22Rv1 (cell line): ENCODE measurements around the gene RABL2B.
"Not testable (repeated sequence)": the region's sequence is repeated elsewhere in the genome, so short reads cannot be mapped to it uniquely, and the experiment has no call there.

ENCODE experiments used
- H3K27ac ChIP-seq: fragments of 450-650 bp; 2 replicates; pipeline ENCODE4 v1.5.1; 2017
- CTCF ChIP-seq: fragments of 450-650 bp; IDR thresholded peaks from 2 replicates; pipeline ENCODE4 v1.5.1; 2017; ENCODE audit warnings: mild to moderate bottlenecking

RABL2B gene

GRCh38 chr22:50783033-50783879 is at the start of gene RABL2B:
Gene RABL2B (minus strand): TSS chr22:50783636. CDS start chr22:50782294, 1,342 bp downstream.
- not testable (repeated sequence) for H3K27ac ChIP-seq

GRCh38 chr22:50786936-50787335 is 3.5 kb upstream of the RABL2B start:
- H3K27ac ChIP-seq = not testable (repeated sequence)

- H3K27ac ChIP-seq = not testable (repeated sequence)
Observed at GRCh38 chr22:50785289-50785688, 1.9 kb upstream of the RABL2B start.

- H3K27ac ChIP-seq = not testable (repeated sequence)
Observed at GRCh38 chr22:50783880-50784276, 442 bp upstream of the RABL2B start.

GRCh38 chr22:50782253-50782652 is 1.2 kb downstream of the RABL2B start:
- H3K27ac ChIP-seq = not testable (repeated sequence)

- H3K27ac ChIP-seq = not testable (repeated sequence)
Observed at GRCh38 chr22:50780244-50780643, 3.2 kb downstream of the RABL2B start.

GRCh38 chr22:50777631-50778030 is 5.8 kb downstream of the RABL2B start:
- H3K27ac ChIP-seq = not testable (repeated sequence)

GRCh38 chr22:50775132-50775531 is 8.3 kb downstream of the RABL2B start:
- not testable (repeated sequence) for H3K27ac ChIP-seq
- TF ChIP-seq CTCF = peak; percentile 52

GRCh38 chr22:50764288-50764687 is 19.1 kb downstream of the RABL2B start:
- H3K27ac ChIP-seq = not testable (repeated sequence)

- not testable (repeated sequence) for H3K27ac ChIP-seq
Observed at GRCh38 chr22:50761829-50762228, 21.6 kb downstream of the RABL2B start.

- not testable (repeated sequence) for H3K27ac ChIP-seq
Observed at GRCh38 chr22:50759597-50760341, 23.7 kb downstream of the RABL2B start.

- peak overlapping the region; percentile 73 for H3K27ac ChIP-seq
- TF ChIP-seq CTCF = 0 out of 2 replicates have a peak, but pooled peaks have one; percentile 8
Observed at GRCh38 chr22:50756949-50757491, 26.4 kb downstream of the RABL2B start.

GRCh38 chr22:50756406-50756805 is 27.0 kb downstream of the RABL2B start:
- H3K27ac ChIP-seq = peak overlapping the region; percentile 73; the same call in 1 of the 2 replicates

GRCh38 chr22:50755251-50755650 is 28.2 kb downstream of the RABL2B start:
- H3K27ac ChIP-seq = not testable (repeated sequence)

GRCh38 chr22:50749302-50750074 is 33.9 kb downstream of the RABL2B start:
- not testable (repeated sequence) for H3K27ac ChIP-seq

- H3K27ac ChIP-seq = not testable (repeated sequence)
Observed at GRCh38 chr22:50748630-50749029, 34.8 kb downstream of the RABL2B start.

GRCh38 chr22:50747521-50747920 is 35.9 kb downstream of the RABL2B start:
- not testable (repeated sequence) for H3K27ac ChIP-seq

- not testable (repeated sequence) for H3K27ac ChIP-seq
Observed at GRCh38 chr22:50744424-50744823, 39.0 kb downstream of the RABL2B start.

- H3K27ac ChIP-seq = not testable (repeated sequence)
Observed at GRCh38 chr22:50740714-50741113, 42.7 kb downstream of the RABL2B start.
